ENCODE data around the gene TESK2. TPM values are rescaled to one million over a fixed set of nuclear protein-coding genes. Genes with fewer than 3 reads are reported as not detected.
A peak's percentile ranks its signal among the peaks of the same experiment; 100 is the strongest.
"Not testable (repeated sequence)": the region's sequence is repeated elsewhere in the genome, so short reads cannot be mapped to it uniquely, and the experiment has no call there.

The TESK2 gene
- total RNA-seq, 4 donors from 2014 or later, result 16.0 to 28.9 (median 22.8) TPM

GRCh38 chr1:45518910-45519309 is 27.9 kb upstream of the TESK2 start:
- Histone ChIP-seq H3K36me3 (peaks cover 43% of the 10 kb centered on the region), H3K27me3 (no peaks in the 10 kb centered on the region), H3K27ac (peak overlapping the region; percentile 14), H3K4me3 (no peak overlapping the region), H3K4me1 (peaks cover 39% of the 10 kb centered on the region), H3K9me3 (no peaks in the 10 kb centered on the region)
- DNase-seq (ENCODE audit: low spot score in 2 of 2), result no peak
- 10% methylated on average over 1 of the region's 1 CpG for WGBS
- TF ChIP-seq, protein P1, sequence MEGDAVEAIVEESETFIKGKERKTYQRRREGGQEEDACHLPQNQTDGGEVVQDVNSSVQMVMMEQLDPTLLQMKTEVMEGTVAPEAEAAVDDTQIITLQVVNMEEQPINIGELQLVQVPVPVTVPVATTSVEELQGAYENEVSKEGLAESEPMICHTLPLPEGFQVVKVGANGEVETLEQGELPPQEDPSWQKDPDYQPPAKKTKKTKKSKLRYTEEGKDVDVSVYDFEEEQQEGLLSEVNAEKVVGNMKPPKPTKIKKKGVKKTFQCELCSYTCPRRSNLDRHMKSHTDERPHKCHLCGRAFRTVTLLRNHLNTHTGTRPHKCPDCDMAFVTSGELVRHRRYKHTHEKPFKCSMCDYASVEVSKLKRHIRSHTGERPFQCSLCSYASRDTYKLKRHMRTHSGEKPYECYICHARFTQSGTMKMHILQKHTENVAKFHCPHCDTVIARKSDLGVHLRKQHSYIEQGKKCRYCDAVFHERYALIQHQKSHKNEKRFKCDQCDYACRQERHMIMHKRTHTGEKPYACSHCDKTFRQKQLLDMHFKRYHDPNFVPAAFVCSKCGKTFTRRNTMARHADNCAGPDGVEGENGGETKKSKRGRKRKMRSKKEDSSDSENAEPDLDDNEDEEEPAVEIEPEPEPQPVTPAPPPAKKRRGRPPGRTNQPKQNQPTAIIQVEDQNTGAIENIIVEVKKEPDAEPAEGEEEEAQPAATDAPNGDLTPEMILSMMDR (IDR thresholded peaks at IDR 0.05), result no peak
- TF ChIP-seq EP300 (IDR thresholded peaks at IDR 0.05) (no peak), POLR2AphosphoS5 (IDR thresholded peaks at IDR 0.05) (no peak), POLR2A (IDR thresholded peaks at IDR 0.05) (no peak)

GRCh38 chr1:45518366-45518765 is 27.4 kb upstream of the TESK2 start:
- not testable (repeated sequence) for H3K9me3 ChIP-seq; DNase-seq (ENCODE audit: low spot score in 2 of 2); H3K4me3 ChIP-seq; H3K27ac ChIP-seq; H3K27me3 ChIP-seq
- H3K4me1 ChIP-seq, result peaks cover 39% of the 10 kb centered on the region
- H3K36me3 ChIP-seq, result peaks cover 48% of the 10 kb centered on the region
- WGBS, result 93% methylated on average over 4 of the region's 4 CpGs

GRCh38 chr1:45516465-45516864 is 25.5 kb upstream of the TESK2 start:
- Histone ChIP-seq H3K4me1 (peaks cover 30% of the 10 kb centered on the region), H3K27ac (no peak overlapping the region), H3K27me3 (no peaks in the 10 kb centered on the region), H3K4me3 (no peak overlapping the region), H3K36me3 (peaks cover 67% of the 10 kb centered on the region), H3K9me3 (no peaks in the 10 kb centered on the region)
- no peak for TF ChIP-seq POLR2A (IDR thresholded peaks at IDR 0.05)
- no peak for TF ChIP-seq EP300 (IDR thresholded peaks at IDR 0.05)
- TF ChIP-seq, protein P1 (IDR thresholded peaks at IDR 0.05), result no peak
- no peak for TF ChIP-seq POLR2AphosphoS5 (IDR thresholded peaks at IDR 0.05)
- 57% methylated on average over 4 of the region's 4 CpGs for WGBS
- DNase-seq (ENCODE audit: low spot score in 2 of 2), result no peak

- H3K36me3 ChIP-seq, result peaks cover 72% of the 10 kb centered on the region
- H3K27me3 ChIP-seq, result no peaks in the 10 kb centered on the region
- DNase-seq (ENCODE audit: low spot score in 2 of 2), result no peak
- no peak for TF ChIP-seq POLR2A (IDR thresholded peaks at IDR 0.05)
- TF ChIP-seq, protein P1 (IDR thresholded peaks at IDR 0.05), result no peak
- TF ChIP-seq POLR2AphosphoS5 (IDR thresholded peaks at IDR 0.05), result no peak
- TF ChIP-seq EP300 (IDR thresholded peaks at IDR 0.05), result no peak
- 39% methylated on average over 3 of the region's 3 CpGs for WGBS
- peaks cover 30% of the 10 kb centered on the region for H3K4me1 ChIP-seq
- H3K4me3 ChIP-seq, result no peak overlapping the region
- no peak overlapping the region for H3K27ac ChIP-seq
- H3K9me3 ChIP-seq, result no peaks in the 10 kb centered on the region
These were observed 25.1 kb upstream of the TESK2 start for GRCh38 chr1:45516036-45516435.

DNA sequence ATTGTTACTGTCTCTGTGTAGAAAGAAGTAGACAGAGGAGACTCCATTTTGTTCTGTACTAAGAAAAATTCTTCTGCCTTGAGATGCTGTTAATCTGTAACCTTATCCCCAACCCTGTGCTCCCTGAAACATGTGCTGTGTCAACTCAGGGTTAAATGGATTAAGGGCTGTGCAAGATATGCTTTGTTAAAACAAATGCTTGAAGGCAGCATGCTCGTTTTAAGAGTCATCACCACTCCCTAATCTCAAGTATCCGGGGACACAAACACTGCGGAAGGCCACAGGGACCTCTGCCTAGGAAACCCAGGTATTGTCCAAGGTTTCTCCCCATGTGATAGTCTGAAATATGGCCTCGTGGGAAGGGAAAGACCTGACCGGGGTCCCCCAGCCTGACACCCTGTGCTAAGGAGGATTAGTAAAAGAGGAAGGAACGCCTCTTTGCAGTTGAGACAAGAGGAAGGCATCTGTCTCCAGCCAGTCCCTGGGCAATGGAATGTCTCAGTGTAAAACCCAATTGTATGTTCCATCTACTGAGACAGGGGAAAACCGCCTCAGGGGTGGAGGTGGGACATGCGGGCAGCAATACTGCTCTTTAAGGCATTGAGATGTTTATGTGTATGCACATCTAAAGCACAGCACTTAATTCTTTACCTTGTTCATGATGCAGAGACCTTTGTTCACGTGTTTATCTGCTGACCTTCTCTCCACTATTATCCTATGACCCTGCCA is 22.7 kb upstream of the TESK2 start:
- H3K27me3 ChIP-seq; H3K27ac ChIP-seq; H3K9me3 ChIP-seq; H3K4me3 ChIP-seq; DNase-seq (ENCODE audit: low spot score in 2 of 2): not testable (repeated sequence)
- WGBS, result 76% methylated on average over 9 of the region's 9 CpGs
- Histone ChIP-seq H3K4me1 (peaks cover 15% of the 10 kb centered on the region), H3K36me3 (peaks cover 89% of the 10 kb centered on the region)

DNA sequence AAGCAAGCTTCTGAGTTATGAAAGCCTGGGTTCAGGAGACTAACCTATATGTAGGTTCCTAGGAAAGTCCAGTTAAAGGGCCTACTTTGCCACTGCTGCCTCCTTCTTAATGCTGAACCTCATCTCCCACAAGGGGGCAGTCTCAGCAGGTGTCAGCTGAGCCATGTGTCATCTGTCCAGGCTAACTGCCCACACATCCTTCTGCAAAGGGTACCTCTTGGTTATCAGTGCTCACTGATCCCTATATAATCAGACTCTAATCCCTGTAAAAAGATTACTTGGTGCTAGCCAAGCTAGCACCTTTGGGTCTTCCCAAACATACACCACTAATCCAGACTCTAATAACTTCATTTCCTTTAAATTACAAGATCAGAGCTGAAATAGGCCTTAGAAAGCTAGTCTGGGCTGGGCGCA is 21.7 kb upstream of the TESK2 start:
- peaks cover 13% of the 10 kb centered on the region for H3K4me1 ChIP-seq
- H3K27ac ChIP-seq, result no peak overlapping the region
- 86% methylated on average over 1 of the region's 1 CpG for WGBS
- no peak overlapping the region for H3K4me3 ChIP-seq
- no peaks in the 10 kb centered on the region for H3K27me3 ChIP-seq
- H3K9me3 ChIP-seq, result no peaks in the 10 kb centered on the region
- DNase-seq (ENCODE audit: low spot score in 2 of 2), result no peak
- TF ChIP-seq POLR2AphosphoS5 (IDR thresholded peaks at IDR 0.05) (no peak), POLR2A (IDR thresholded peaks at IDR 0.05) (no peak)
- TF ChIP-seq, protein P1 (IDR thresholded peaks at IDR 0.05), result peak; percentile 21 to 60
- H3K36me3 ChIP-seq, result peaks cover 82% of the 10 kb centered on the region

Data from suprapubic skin (tissue), 4 donors.